ENCODE measurements around the gene SASH3.

GRCh38 chrX:129825746-129826505 is 46.2 kb downstream of the SASH3 start:
- no peak for TF ChIP-seq CTCF (IDR thresholded peaks at IDR 0.05)
- TF ChIP-seq POLR2A (IDR thresholded peaks at IDR 0.05): no peak

Data from stomach (tissue), 4 donors.